Measurements from ENCODE around the gene CBR4.
"Not testable (repeated sequence)": the region's sequence is repeated elsewhere in the genome, so short reads cannot be mapped to it uniquely, and the experiment has no call there.

Gene CBR4

GRCh38 chr4:168960716-168961115 is 49.3 kb downstream of the CBR4 start:
- no peak for TF ChIP-seq CTCF (IDR thresholded peaks at IDR 0.05; ENCODE audit: low read length, missing control alignments)
- no peak overlapping the region for H3K4me3 ChIP-seq (replicated peaks; ENCODE audit: low read depth, low read length)
- no peak for DNase-seq (ENCODE audit: low read depth)

GRCh38 chr4:168955674-168956073 is 54.4 kb downstream of the CBR4 start:
- DNase-seq (ENCODE audit: low read depth) = peak; percentile 8
- no peak for TF ChIP-seq CTCF (IDR thresholded peaks at IDR 0.05; ENCODE audit: low read length, missing control alignments)
- no peak overlapping the region for H3K4me3 ChIP-seq (replicated peaks; ENCODE audit: low read depth, low read length)

- not testable (repeated sequence) for H3K4me3 ChIP-seq (replicated peaks; ENCODE audit: low read depth, low read length); DNase-seq (ENCODE audit: low read depth)
Measured at GRCh38 chr4:168952821-168953246, 57.2 kb downstream of the CBR4 start.

GRCh38 chr4:168945291-168945690 is 64.8 kb downstream of the CBR4 start:
- no peak for DNase-seq (ENCODE audit: low read depth)
- TF ChIP-seq CTCF (IDR thresholded peaks at IDR 0.05; ENCODE audit: low read length, missing control alignments) = no peak
- H3K4me3 ChIP-seq (replicated peaks; ENCODE audit: low read depth, low read length) = no peak overlapping the region

- no peak overlapping the region for H3K4me3 ChIP-seq (replicated peaks; ENCODE audit: low read depth, low read length)
- TF ChIP-seq CTCF (IDR thresholded peaks at IDR 0.05; ENCODE audit: low read length, missing control alignments) = peak; percentile 49
- DNase-seq (ENCODE audit: low read depth) = no peak
Measured at GRCh38 chr4:168942985-168943384, 67.1 kb downstream of the CBR4 start.
